Endothelial cell (in vitro differentiated cells): ENCODE data around the gene TSN. TPM values are rescaled to one million over a fixed set of nuclear protein-coding genes. Genes with fewer than 3 reads are reported as not detected.

ENCODE experiments used
- DNase-seq: peaks from one replicate; pipeline ENCODE4 v3.0.0; 2021; ENCODE audit warnings: low spot score
- H3K27ac Mint-ChIP-seq: one replicate; pipeline ENCODE4 v1.8.0; 2021; ENCODE audit warnings: mixed read lengths, inconsistent platforms; ENCODE audit not compliant: unreplicated experiment
- H3K27me3 Mint-ChIP-seq: one replicate; pipeline ENCODE4 v1.8.0; 2021; ENCODE audit warnings: mild to moderate bottlenecking, moderate library complexity, mixed read lengths, inconsistent platforms; ENCODE audit not compliant: unreplicated experiment
- H3K36me3 Mint-ChIP-seq: one replicate; pipeline ENCODE4 v1.8.0; 2021; ENCODE audit warnings: mild to moderate bottlenecking, low read depth, mixed read lengths, inconsistent platforms; ENCODE audit not compliant: unreplicated experiment
- H3K4me1 Mint-ChIP-seq: one replicate; pipeline ENCODE4 v1.8.0; 2021; ENCODE audit warnings: mild to moderate bottlenecking, mixed read lengths, inconsistent platforms; ENCODE audit not compliant: unreplicated experiment
- H3K4me3 Mint-ChIP-seq: one replicate; pipeline ENCODE4 v1.8.0; 2021; ENCODE audit warnings: mild to moderate bottlenecking, mixed read lengths, inconsistent platforms; ENCODE audit not compliant: unreplicated experiment
- H3K9me3 Mint-ChIP-seq: one replicate; pipeline ENCODE4 v1.8.0; 2021; ENCODE audit warnings: mixed read lengths, inconsistent platforms; ENCODE audit not compliant: unreplicated experiment
- CTCF ChIP-seq: fragments of 200-600 bp; sonication (generic); IDR thresholded peaks from one replicate; pipeline ENCODE4 v1.5.0; 2021; ENCODE audit warnings: antibody characterized with exemption; ENCODE audit not compliant: unreplicated experiment
- long read RNA-seq: library from polyadenylated mRNA; unstranded; transcript quantifications from one replicate; pipeline ENCODE4 v2.0.0, GENCODE V29; 2020; ENCODE audit not compliant: unreplicated experiment
- total RNA-seq: library from RNA; stranded (reverse); fragmentation: NEBNext Ultra II Directional; extraction: Animal tissue kit (Norgen Biotek cat#: 25700); gene quantifications from one replicate; pipeline ENCODE4 v1.2.1, GENCODE V29; 2021; ENCODE audit not compliant: unreplicated experiment

Gene TSN
- total RNA-seq: 264 TPM
- long read RNA-seq, transcript TSN-201 (6 exons, 3,420 nt): major isoform, 267 of 304 reads
- long read RNA-seq, transcript TSN-202 (6 exons, 1,436 nt): minor isoform, 7 of 304 reads
- long read RNA-seq, partial matches to known transcripts: 4 of 304 reads
- long read RNA-seq, other reads (novel, unspliced or antisense): 17 of 304 reads

GRCh38 chr2:121755237-121756111 lies at the start of gene TSN:
Gene TSN (plus strand): TSS chr2:121755651. CDS start chr2:121755780, 129 bp downstream.
- Mint-ChIP-seq H3K27ac (peak within 1 kb of the TSS; percentile 98), H3K4me1 (peaks cover 49% of the 10 kb centered on the region), H3K4me3 (peak within 1 kb of the TSS; percentile 99), H3K9me3 (peaks cover 6% of the 10 kb centered on the region), H3K27me3 (peaks cover 5% of the 10 kb centered on the region), H3K36me3 (peaks cover 27% of the 10 kb centered on the region)
- peak; percentile 97 for DNase-seq
- TF ChIP-seq CTCF: no peak

GRCh38 chr2:121705958-121706357 lies 49.5 kb upstream of the TSN start:
- H3K36me3 Mint-ChIP-seq: no peaks in the 10 kb centered on the region
- H3K9me3 Mint-ChIP-seq: no peaks in the 10 kb centered on the region
- peaks cover 2% of the 10 kb centered on the region for H3K27me3 Mint-ChIP-seq
- no peak overlapping the region for H3K4me3 Mint-ChIP-seq
- H3K27ac Mint-ChIP-seq: no peak overlapping the region
- no peak for TF ChIP-seq CTCF
- no peak for DNase-seq
- H3K4me1 Mint-ChIP-seq: peaks cover 9% of the 10 kb centered on the region

GRCh38 chr2:121707344-121707919 lies 48.0 kb upstream of the TSN start:
- DNase-seq: no peak
- Mint-ChIP-seq H3K27ac (no peak overlapping the region), H3K27me3 (peaks cover 2% of the 10 kb centered on the region), H3K4me1 (peaks cover 9% of the 10 kb centered on the region), H3K9me3 (no peaks in the 10 kb centered on the region), H3K4me3 (no peak overlapping the region), H3K36me3 (no peaks in the 10 kb centered on the region)
- TF ChIP-seq CTCF: no peak

GRCh38 chr2:121707920-121708361 lies 47.5 kb upstream of the TSN start:
- H3K27me3 Mint-ChIP-seq: no peaks in the 10 kb centered on the region
- no peaks in the 10 kb centered on the region for H3K36me3 Mint-ChIP-seq
- DNase-seq: no peak
- no peak for TF ChIP-seq CTCF
- no peak overlapping the region for H3K27ac Mint-ChIP-seq
- no peaks in the 10 kb centered on the region for H3K9me3 Mint-ChIP-seq
- H3K4me1 Mint-ChIP-seq: peaks cover 9% of the 10 kb centered on the region
- H3K4me3 Mint-ChIP-seq: no peak overlapping the region
